Muscle layer of duodenum (tissue), 2 donors: ENCODE data around the gene GOLGA6L10.
"Not testable (repeated sequence)": the region's sequence is repeated elsewhere in the genome, so short reads cannot be mapped to it uniquely, and the experiment has no call there.

Experiments used
- H3K27ac ChIP-seq: one replicate; pipeline ENCODE4 v1.7.0; 2013; ENCODE audit warnings: mild to moderate bottlenecking, low read length
- H3K27me3 ChIP-seq: one replicate; pipeline ENCODE4 v1.7.0; 2013; ENCODE audit warnings: low read depth, mild to moderate bottlenecking, control low read depth, low read length
- H3K36me3 ChIP-seq, 2 donors: one replicate each; pipeline ENCODE4 v1.7.0; 2013; ENCODE audit warnings: low read length in 2 of 2, control low read depth in 1 of 2, mild to moderate bottlenecking in 1 of 2; ENCODE audit not compliant: insufficient read depth in 2 of 2, control insufficient read depth in 1 of 2
- H3K4me1 ChIP-seq, 2 donors: one replicate each; pipeline ENCODE4 v1.7.0; 2013; ENCODE audit warnings: low read length in 2 of 2, mild to moderate bottlenecking in 2 of 2, control low read depth in 1 of 2, moderate library complexity in 1 of 2; ENCODE audit not compliant: insufficient read depth in 2 of 2, control insufficient read depth in 1 of 2
- H3K4me3 ChIP-seq, 2 donors: one replicate each; pipeline ENCODE4 v1.7.0; 2013; ENCODE audit warnings: low read length in 2 of 2, low read depth in 1 of 2, mild to moderate bottlenecking in 1 of 2
- H3K9me3 ChIP-seq, 2 donors: one replicate each; pipeline ENCODE4 v1.7.0; 2013; ENCODE audit warnings: low read length in 2 of 2, control low read depth in 1 of 2, mild to moderate bottlenecking in 1 of 2; ENCODE audit not compliant: control insufficient read depth in 1 of 2
- donor health status: healthy.

GOLGA6L10 gene

GRCh38 chr15:82327372-82327771 lies 21.9 kb downstream of the GOLGA6L10 start:
- not testable (repeated sequence) for H3K4me1 ChIP-seq, H3K27me3 ChIP-seq

DNA sequence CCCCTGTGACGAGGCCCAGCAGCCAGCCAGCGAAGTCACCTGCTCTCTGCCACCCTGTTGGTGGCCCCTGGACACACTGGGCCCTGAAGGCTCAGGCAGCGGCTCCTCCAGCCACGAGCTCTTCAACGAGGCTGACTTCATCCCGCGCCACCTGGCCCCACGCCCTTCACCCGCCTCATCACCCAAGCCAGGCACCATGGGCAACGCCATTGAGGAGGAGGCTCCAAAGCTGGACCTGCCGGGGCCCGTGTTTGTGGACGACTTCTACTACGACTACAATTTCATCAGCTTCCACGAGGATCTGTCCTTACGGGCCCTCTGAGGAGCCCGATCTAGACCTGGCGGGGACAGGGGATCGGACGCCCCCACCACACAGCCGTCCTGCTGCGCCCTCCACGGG lies 22.4 kb downstream of the GOLGA6L10 start:
- not testable (repeated sequence) for H3K9me3 ChIP-seq, H3K36me3 ChIP-seq, H3K27ac ChIP-seq, H3K4me3 ChIP-seq, H3K4me1 ChIP-seq, H3K27me3 ChIP-seq

More at GRCh38 chr15:82327372-82327771, 21.9 kb downstream of the GOLGA6L10 start:
- not testable (repeated sequence) for H3K27ac ChIP-seq, H3K9me3 ChIP-seq, H3K36me3 ChIP-seq, H3K4me3 ChIP-seq

- H3K9me3 ChIP-seq, H3K4me3 ChIP-seq, H3K27ac ChIP-seq, H3K36me3 ChIP-seq, H3K27me3 ChIP-seq, H3K4me1 ChIP-seq: not testable (repeated sequence)
Observed at GRCh38 chr15:82325646-82326045, 23.6 kb downstream of the GOLGA6L10 start.

DNA sequence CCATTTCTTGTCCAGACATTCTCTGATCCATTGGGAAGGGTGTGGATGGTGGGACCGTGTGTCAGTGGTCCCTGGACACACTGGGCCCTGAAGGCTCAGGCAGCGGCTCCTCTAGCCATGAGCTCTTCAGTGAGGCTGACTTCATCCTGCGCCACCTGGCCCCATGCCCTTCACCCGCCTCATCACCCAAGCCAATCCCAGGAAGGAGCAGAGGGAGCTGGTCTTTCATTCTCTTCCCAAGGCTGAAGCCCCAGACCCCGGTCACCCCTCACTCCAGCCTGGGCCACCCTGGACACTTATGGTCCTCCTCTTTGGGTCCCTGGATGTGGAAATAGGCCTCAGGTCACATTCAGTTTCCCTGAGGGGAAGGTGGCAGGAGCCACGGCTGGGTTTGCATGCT lies 24.4 kb downstream of the GOLGA6L10 start:
- not testable (repeated sequence) for H3K36me3 ChIP-seq, H3K27ac ChIP-seq, H3K27me3 ChIP-seq, H3K4me3 ChIP-seq, H3K4me1 ChIP-seq, H3K9me3 ChIP-seq

- H3K27ac ChIP-seq, H3K9me3 ChIP-seq, H3K27me3 ChIP-seq, H3K4me3 ChIP-seq, H3K4me1 ChIP-seq, H3K36me3 ChIP-seq: not testable (repeated sequence)
Observed at GRCh38 chr15:82322488-82322887, 26.8 kb downstream of the GOLGA6L10 start.

- not testable (repeated sequence) for H3K9me3 ChIP-seq, H3K4me3 ChIP-seq, H3K4me1 ChIP-seq, H3K27ac ChIP-seq, H3K36me3 ChIP-seq, H3K27me3 ChIP-seq
Observed at GRCh38 chr15:82320861-82321260, 28.4 kb downstream of the GOLGA6L10 start.

DNA sequence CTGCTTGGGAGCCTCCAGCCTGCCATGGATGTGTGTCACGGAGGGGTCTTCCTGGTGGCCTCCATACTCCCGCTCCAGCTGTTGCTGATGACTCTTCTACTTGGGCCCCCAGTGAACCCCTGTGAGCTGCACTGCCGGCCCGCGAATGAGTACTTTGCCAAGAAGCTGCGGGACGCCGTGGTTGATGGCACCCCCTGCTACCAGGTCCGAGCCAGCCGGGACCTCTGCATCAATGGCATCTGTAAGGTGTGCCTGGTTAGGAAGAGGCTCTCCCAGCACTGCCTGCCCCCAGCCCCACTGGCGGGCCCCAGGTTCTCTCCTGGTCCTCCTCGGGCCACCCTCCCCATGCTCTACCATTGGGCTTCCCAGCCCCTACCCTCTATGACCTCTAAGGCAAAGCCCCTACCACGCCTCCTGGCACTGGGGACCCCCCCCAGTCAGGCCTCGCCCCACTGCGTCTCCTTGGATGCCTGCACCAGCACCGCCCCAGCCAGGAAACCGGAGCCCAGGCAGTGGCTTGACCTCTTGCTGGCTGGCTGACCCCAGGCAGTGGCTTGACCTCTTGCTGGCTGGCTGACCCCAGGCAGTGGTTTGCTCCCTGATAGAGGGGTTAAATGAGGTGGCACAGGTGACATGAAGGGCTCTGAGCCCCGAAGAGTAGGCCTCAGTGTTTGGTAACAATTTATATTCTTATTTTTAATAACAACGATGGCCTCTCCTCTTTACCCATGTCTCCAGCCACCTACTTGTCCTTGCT lies 29.6 kb downstream of the GOLGA6L10 start:
- H3K4me1 ChIP-seq, H3K27ac ChIP-seq, H3K4me3 ChIP-seq, H3K36me3 ChIP-seq, H3K9me3 ChIP-seq, H3K27me3 ChIP-seq: not testable (repeated sequence)

DNA sequence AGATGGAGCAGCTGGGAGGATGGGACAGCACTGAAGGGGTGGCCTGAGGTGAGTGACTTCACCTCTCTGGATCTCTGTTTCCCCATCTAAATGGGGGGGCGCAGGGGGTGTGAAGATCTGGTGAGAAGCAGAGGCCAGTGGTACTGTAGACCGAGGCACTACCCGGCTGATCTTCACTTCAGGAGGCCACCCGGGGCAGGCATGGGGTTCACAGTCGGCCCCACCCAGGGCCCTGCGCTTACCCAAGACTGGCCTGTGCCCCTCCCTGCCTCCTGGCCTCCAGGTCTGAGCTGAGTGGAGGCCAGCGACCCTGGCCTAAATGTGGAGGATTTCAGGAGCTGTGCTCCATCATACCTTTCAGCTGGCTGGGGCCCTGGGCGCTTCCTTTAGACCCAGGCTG lies 31.0 kb downstream of the GOLGA6L10 start:
- not testable (repeated sequence) for H3K9me3 ChIP-seq, H3K4me3 ChIP-seq, H3K27me3 ChIP-seq, H3K36me3 ChIP-seq, H3K27ac ChIP-seq, H3K4me1 ChIP-seq

DNA sequence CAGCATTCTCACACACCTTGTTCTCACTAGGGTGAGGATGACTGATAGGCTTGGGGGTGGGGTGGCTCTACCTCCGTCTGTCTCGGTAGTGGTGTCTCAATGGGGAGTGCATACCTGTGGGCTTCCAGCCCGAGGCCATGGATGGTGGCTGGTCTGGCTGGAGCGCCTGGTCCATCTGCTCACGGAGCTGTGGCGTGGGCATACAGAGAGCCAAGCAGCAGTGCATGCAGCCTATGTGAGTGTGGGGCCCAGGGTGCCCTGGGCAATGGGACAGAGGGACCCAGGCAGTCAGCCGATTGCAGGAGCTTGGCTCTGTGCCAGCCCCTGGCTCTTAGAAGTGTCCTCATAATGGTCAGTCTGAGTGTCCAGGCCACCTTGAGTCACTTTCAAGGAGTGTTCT lies 31.8 kb downstream of the GOLGA6L10 start:
- H3K36me3 ChIP-seq, H3K27me3 ChIP-seq, H3K4me3 ChIP-seq, H3K9me3 ChIP-seq, H3K27ac ChIP-seq, H3K4me1 ChIP-seq: not testable (repeated sequence)

- no peaks in the 10 kb centered on the region for H3K36me3 ChIP-seq
- H3K27ac ChIP-seq = no peak overlapping the region
- H3K27me3 ChIP-seq = no peaks in the 10 kb centered on the region
- H3K9me3 ChIP-seq = no peaks in the 10 kb centered on the region
- H3K4me3 ChIP-seq = no peak overlapping the region
- H3K4me1 ChIP-seq = no peaks in the 10 kb centered on the region
Observed at GRCh38 chr15:82317091-82317489, 32.2 kb downstream of the GOLGA6L10 start.

DNA sequence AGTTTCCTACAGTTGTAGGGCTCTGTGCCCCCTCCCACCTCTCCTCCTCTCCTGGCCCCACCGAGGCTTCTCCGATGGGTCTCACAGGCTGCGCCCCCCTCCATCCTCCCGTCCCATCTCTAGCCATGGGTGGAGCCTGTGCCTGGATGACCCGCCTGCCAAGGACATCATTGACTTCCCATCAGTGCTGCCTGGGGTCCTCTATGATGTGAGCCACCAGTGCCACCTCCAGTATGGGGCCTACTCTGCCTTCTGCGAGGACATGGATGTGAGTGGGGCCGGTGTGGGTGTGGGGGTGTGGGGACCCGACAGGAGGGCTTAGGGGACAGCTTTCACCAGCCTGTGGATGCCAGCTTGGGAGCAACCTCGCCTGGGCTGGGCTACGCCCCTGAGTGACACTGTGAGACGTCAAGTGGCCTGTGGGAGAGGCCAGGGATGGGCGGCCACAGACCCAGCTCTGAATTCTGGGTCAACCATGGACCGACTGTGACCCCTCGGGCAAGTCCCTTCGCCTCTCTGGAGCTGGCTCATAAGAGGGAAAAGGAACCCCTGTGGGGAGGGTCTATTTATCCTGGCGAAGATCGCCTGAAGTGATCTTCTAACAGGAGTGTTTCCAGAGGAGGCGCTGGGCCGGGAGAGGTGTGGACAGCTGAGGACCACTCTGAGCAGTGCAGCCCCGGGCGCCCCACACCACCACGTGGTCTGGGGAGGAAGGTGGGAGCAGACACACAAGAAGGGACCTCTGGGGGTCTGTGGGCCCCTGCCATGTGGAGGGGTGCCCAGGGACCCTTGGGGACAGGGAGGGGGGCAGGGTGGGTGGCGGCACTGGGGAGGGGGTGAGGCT lies 32.8 kb downstream of the GOLGA6L10 start:
- H3K4me3 ChIP-seq, H3K27me3 ChIP-seq, H3K4me1 ChIP-seq, H3K9me3 ChIP-seq, H3K36me3 ChIP-seq, H3K27ac ChIP-seq: not testable (repeated sequence)
